ENCODE data around the gene LCN9.

GRCh38 chr9:135703726-135704125 is 40.6 kb downstream of the LCN9 start:
- no peak for TF ChIP-seq POLR2A (IDR thresholded peaks at IDR 0.05; ENCODE audit: low read depth, low read length)
- no peak for TF ChIP-seq POLR2AphosphoS5 (IDR thresholded peaks at IDR 0.05; ENCODE audit: low read depth, low read length)
- TF ChIP-seq TAF1 (IDR thresholded peaks at IDR 0.05; ENCODE audit: borderline replicate concordance, low read depth, low read length), result no peak

Data from GM12892 (cell line).